Liver (tissue), 9 donors: ENCODE results near the gene ALDH2. TPM values are rescaled to one million over a fixed set of nuclear protein-coding genes. Genes with fewer than 3 reads are reported as not detected.

ENCODE experiments used
- DNase-seq: peaks from one replicate; pipeline ENCODE4 v3.0.0-alpha.2; 2017; ENCODE audit warnings: low spot score
- H3K27ac ChIP-seq, 2 donors: one replicate each; pipeline ENCODE4 v1.7.0; 2013; ENCODE audit warnings: inconsistent platforms in 2 of 2, low read length in 2 of 2, control low read depth in 1 of 2, low read depth in 1 of 2, mild to moderate bottlenecking in 1 of 2
- H3K27me3 ChIP-seq, 4 donors: one replicate each; pipeline versions ENCODE4 v1.6.1 to v1.7.0; 2013; ENCODE audit warnings: low read length in 3 of 4, inconsistent platforms in 1 of 4, mild to moderate bottlenecking in 1 of 4, moderate library complexity in 1 of 4; ENCODE audit not compliant: control insufficient read depth in 4 of 4, insufficient read depth in 4 of 4
- H3K36me3 ChIP-seq, 4 donors: one replicate each; pipeline versions ENCODE4 v1.6.1 to v1.7.0; 2013; ENCODE audit warnings: low read length in 3 of 4, mild to moderate bottlenecking in 3 of 4, low read depth in 1 of 4, moderate library complexity in 1 of 4; ENCODE audit not compliant: control insufficient read depth in 4 of 4, insufficient read depth in 3 of 4
- H3K4me1 ChIP-seq, 4 donors: one replicate each; pipeline versions ENCODE4 v1.6.1 to v1.7.0; 2013; ENCODE audit warnings: low read length in 3 of 4, mild to moderate bottlenecking in 3 of 4, moderate library complexity in 1 of 4; ENCODE audit not compliant: control insufficient read depth in 4 of 4, insufficient read depth in 4 of 4
- H3K4me3 ChIP-seq, 3 donors: one replicate each; pipeline versions ENCODE4 v1.6.1 to v1.7.0; 2013; ENCODE audit warnings: low read length in 3 of 3, control low read depth in 1 of 3, low read depth in 1 of 3, mild to moderate bottlenecking in 1 of 3
- H3K9ac ChIP-seq, 2 donors: one replicate each; pipeline ENCODE4 v1.7.0; 2013; ENCODE audit warnings: low read length in 2 of 2, mild to moderate bottlenecking in 2 of 2, moderate library complexity in 2 of 2, control low read depth in 1 of 2, low read depth in 1 of 2
- H3K9me3 ChIP-seq, 4 donors: one replicate each; pipeline versions ENCODE4 v1.6.1 to v1.7.0; 2013; ENCODE audit warnings: low read length in 3 of 4; ENCODE audit not compliant: control insufficient read depth in 4 of 4
- ATF3 ChIP-seq: IDR thresholded peaks from 2 replicates; pipeline ENCODE4 v1.6.1; 2016; ENCODE audit warnings: antibody characterized with exemption
- CTCF ChIP-seq: fragments of 150-350 bp; IDR thresholded peaks from 2 replicates; pipeline ENCODE4 v1.5.1; 2017; ENCODE audit warnings: improper control_type of control experiment, low read depth, low read length; ENCODE audit not compliant: missing input control
- EGR1 ChIP-seq, 2 donors: IDR thresholded peaks; 2 replicates each; pipeline ENCODE4 v1.6.1; 2016 to 2018; ENCODE audit warnings: antibody characterized with exemption in 2 of 2, low read depth in 2 of 2
- FOXA1 ChIP-seq: IDR thresholded peaks from 2 replicates; pipeline ENCODE4 v1.6.1; 2016; ENCODE audit warnings: antibody characterized with exemption
- FOXA2 ChIP-seq: IDR thresholded peaks from 2 replicates; pipeline ENCODE4 v1.6.1; 2016; ENCODE audit warnings: antibody characterized with exemption
- HNF4A ChIP-seq, 2 donors: conservative IDR thresholded peaks; 2 replicates each; pipeline ENCODE4 v1.6.1; 2016; ENCODE audit warnings: antibody characterized with exemption in 2 of 2, mild to moderate bottlenecking in 2 of 2
- HNF4G ChIP-seq: IDR thresholded peaks from 2 replicates; pipeline ENCODE4 v1.6.1; 2016; ENCODE audit warnings: antibody characterized with exemption
- JUND ChIP-seq, 2 donors: IDR thresholded peaks; 2 replicates each; pipeline ENCODE4 v1.6.1; 2016; ENCODE audit warnings: antibody characterized with exemption in 2 of 2
- MAX ChIP-seq: IDR thresholded peaks from 2 replicates; pipeline ENCODE4 v1.6.1; 2016; ENCODE audit warnings: antibody characterized with exemption
- NR2F2 ChIP-seq: IDR thresholded peaks from 2 replicates; pipeline ENCODE4 v1.6.1; 2016; ENCODE audit warnings: antibody characterized with exemption
- REST ChIP-seq: IDR thresholded peaks from 2 replicates; pipeline ENCODE4 v1.6.1; 2016; ENCODE audit warnings: antibody characterized with exemption, mild to moderate bottlenecking
- SP1 ChIP-seq: IDR thresholded peaks from 2 replicates; pipeline ENCODE4 v1.6.1; 2018; ENCODE audit warnings: antibody characterized with exemption, mild to moderate bottlenecking
- TAF1 ChIP-seq: conservative IDR thresholded peaks from 2 replicates; pipeline ENCODE4 v1.6.1; 2016; ENCODE audit warnings: antibody characterized with exemption, mild to moderate bottlenecking
- ZBTB33 ChIP-seq: IDR thresholded peaks from 2 replicates; pipeline ENCODE4 v1.6.1; 2016; ENCODE audit warnings: antibody characterized with exemption
- WGBS: extraction: QIAGEN DNeasy Blood & Tissue Kit; methylation state at CpG from one replicate; pipeline ENCODE4 v1.1.7; 2013; 5-methylcytosine and 5-hydroxymethylcytosine counted together
- polyA plus RNA-seq, 2 donors: library from polyadenylated mRNA; stranded (reverse) in 1 of 2; unstranded in 1 of 2; fragments of 200-250 nt in 1 of 2; fragments of >200 nt in 1 of 2; fragmentation: Nextera tagmentation in 1 of 2; extraction: Ambion mirVana in 1 of 2; gene quantifications; one replicate each; pipeline versions ENCODE4 v1.2.1 to v1.2.3, GENCODE V29; 2013 to 2015
- total RNA-seq, 2 donors: library from RNA; depleted of rRNA; stranded (reverse); fragments of >200 nt; gene quantifications; one replicate each; pipeline ENCODE4 v1.2.3, GENCODE V29; 2014
- donor health status: healthy.
- donor health status: healthy.
- donor health status: healthy.
- donor health status: healthy.
- donor health status: healthy.

The ALDH2 gene
- total and polyA plus RNA-seq, 4 donors, result 93.1 to 849 (median 573) TPM

- Histone ChIP-seq H3K4me3 (no peak overlapping the region), H3K9me3 (no peaks in the 10 kb centered on the region), H3K36me3 (peaks cover 0 to 4% (median 0%) of the 10 kb centered on the region in 4 donors), H3K27me3 (no peaks in the 10 kb centered on the region), H3K4me1 (no peaks in the 10 kb centered on the region), H3K9ac (no peak overlapping the region), H3K27ac (no peak overlapping the region)
- DNase-seq, result no peak
- over 99% methylated on average over 2 of the region's 2 CpGs for WGBS
- no peak for TF ChIP-seq EGR1 (IDR thresholded peaks at IDR 0.05; ENCODE audit: low read depth in 2 of 2)
- TF ChIP-seq ATF3, result no peak
- no peak for TF ChIP-seq FOXA1
- no peak for TF ChIP-seq CTCF
- no peak for TF ChIP-seq JUND (IDR thresholded peaks at IDR 0.05)
- no peak for TF ChIP-seq MAX
- TF ChIP-seq NR2F2, result no peak
- no peak for TF ChIP-seq HNF4A (conservative IDR thresholded peaks at IDR 0.05)
Measured at GRCh38 chr12:111858186-111858585, 91.5 kb downstream of the ALDH2 start.

GRCh38 chr12:111858778-111859177, 92.0 kb downstream of the ALDH2 start:
- H3K4me3 ChIP-seq, result no peak overlapping the region
- no peaks in the 10 kb centered on the region for H3K4me1 ChIP-seq
- TF ChIP-seq EGR1 (IDR thresholded peaks at IDR 0.05; ENCODE audit: low read depth in 2 of 2), result no peak
- TF ChIP-seq NR2F2, result no peak
- TF ChIP-seq JUND (IDR thresholded peaks at IDR 0.05), result no peak
- TF ChIP-seq FOXA2, result no peak
- TF ChIP-seq ZBTB33, result no peak
- no peak for TF ChIP-seq ATF3
- no peak for TF ChIP-seq HNF4A (conservative IDR thresholded peaks at IDR 0.05)
- no peak for TF ChIP-seq REST
- no peak for TF ChIP-seq FOXA1
- no peak for TF ChIP-seq SP1
- no peak for TF ChIP-seq MAX
- no peak for TF ChIP-seq TAF1
- TF ChIP-seq HNF4G, result no peak
- no peak overlapping the region for H3K9ac ChIP-seq
- no peaks in the 10 kb centered on the region for H3K27me3 ChIP-seq
- peaks cover 0 to 4% (median 0%) of the 10 kb centered on the region in 4 donors for H3K36me3 ChIP-seq
- no peak overlapping the region for H3K27ac ChIP-seq
- H3K9me3 ChIP-seq, result no peaks in the 10 kb centered on the region
- 94% methylated on average over 7 of the region's 7 CpGs for WGBS
- no peak for DNase-seq
